GM19324 (cell line): Measurements from ENCODE around the gene PASK.

Source experiments
- ATAC-seq: cut with Tn5 transposase; IDR thresholded peaks from one replicate; pipeline ENCODE4 v1.9.1; 2021; ENCODE audit warnings: mild to moderate bottlenecking, moderate library complexity; ENCODE audit not compliant: unreplicated experiment, low FRiP score

Gene PASK

GRCh38 chr2:241130316-241130715 is 19.0 kb downstream of the PASK start:
- ATAC-seq: no peak

GRCh38 chr2:241129086-241129871 is 20.0 kb downstream of the PASK start:
- ATAC-seq: no peak

GRCh38 chr2:241128266-241128665 is 21.0 kb downstream of the PASK start:
- no peak for ATAC-seq

GRCh38 chr2:241126771-241127202 is 22.5 kb downstream of the PASK start:
- ATAC-seq: no peak

- ATAC-seq: no peak
These were observed 23.1 kb downstream of the PASK start for GRCh38 chr2:241126201-241126611.

- no peak for ATAC-seq
These were observed 23.6 kb downstream of the PASK start for GRCh38 chr2:241125626-241126025.

- ATAC-seq: no peak
These were observed 25.3 kb downstream of the PASK start for GRCh38 chr2:241123816-241124536.

GRCh38 chr2:241122376-241123002 is 26.8 kb downstream of the PASK start:
- ATAC-seq: no peak

- ATAC-seq: no peak
These were observed 28.3 kb downstream of the PASK start for GRCh38 chr2:241121008-241121407.

- ATAC-seq: no peak
These were observed 28.8 kb downstream of the PASK start for GRCh38 chr2:241120440-241120839.

- ATAC-seq: no peak
These were observed 30.4 kb downstream of the PASK start for GRCh38 chr2:241118737-241119505.

- no peak for ATAC-seq
These were observed 32.4 kb downstream of the PASK start for GRCh38 chr2:241116606-241117560.

- ATAC-seq: no peak
These were observed 33.9 kb downstream of the PASK start for GRCh38 chr2:241115361-241115760.

- ATAC-seq: no peak
These were observed 34.4 kb downstream of the PASK start for GRCh38 chr2:241114836-241115235.

- no peak for ATAC-seq
These were observed 36.7 kb downstream of the PASK start for GRCh38 chr2:241112592-241112991.

- ATAC-seq: no peak
These were observed 37.2 kb downstream of the PASK start for GRCh38 chr2:241112046-241112445.

GRCh38 chr2:241111440-241111805 is 37.8 kb downstream of the PASK start:
- peak; percentile 44 for ATAC-seq

GRCh38 chr2:241110607-241111439 is 38.4 kb downstream of the PASK start:
- ATAC-seq: peak; percentile 48
